K562 (cell line): ENCODE data around the gene SF3A2. TPM values are rescaled to one million over a fixed set of nuclear protein-coding genes. Genes with fewer than 3 reads are reported as not detected.

Source experiments
- ATAC-seq: fragments of 200-7000 bp; cut with Tn5 transposase; 3 replicates; pipeline ENCODE4 v1.9.1; 2020; ENCODE audit warnings: moderate library complexity
- BruUV-seq: library from RNA; stranded (reverse); fragments of 400-500 nt; replicated peaks from 2 replicates; lab custom pipeline; 2021; lab: Mats Ljungman, UMichigan
- CTCF ChIA-PET: fragments of 300-600 bp; formaldehyde crosslinking; extraction: SDS; loops from one replicate; lab custom pipeline; 2021; ENCODE audit warnings: low intra/inter-chr PET ratio; lab: Yijun Ruan, JAX
- POLR2A ChIA-PET: fragments of 300-600, 350-650 bp; sonication (Branson Sonifier 250); formaldehyde crosslinking; extraction: SDS; loops from one replicate; lab custom pipeline; 2021; ENCODE audit warnings: antibody characterized with exemption, inconsistent platforms; lab: Yijun Ruan, JAX
- DNase-seq, 4 experiments: peaks; one replicate each; pipeline versions ENCODE4 v3.0.0 to v3.0.0-alpha.2; 2011 to 2018; ENCODE audit warnings: low spot score in 3 of 4, mixed read lengths in 3 of 4; ENCODE audit errors: extremely low read depth in 1 of 4
- FAIRE-seq: peaks from 2 replicates; lab custom pipeline; 2011; peaks lifted over from hg19 to GRCh38; lab: Jason Lieb, UNC
- H2AFZ ChIP-seq: 2 replicates; pipeline ENCODE4 v1.6.0; 2011; ENCODE audit warnings: low read depth, low read length, control low read depth, inconsistent platforms
- H3K27ac ChIP-seq: fragments of 200-600 bp; 3 replicates; pipeline ENCODE4 v1.8.0; 2011; ENCODE audit warnings: low read depth, mild to moderate bottlenecking, control low read depth, inconsistent platforms, low read length, moderate library complexity, mixed read lengths; ENCODE audit errors: extremely low read depth
- H3K27me3 ChIP-seq, 2 experiments: fragments of 300-600 bp in 1 of 2; 2 replicates in 1 of 2; 3 replicates in 1 of 2; pipeline versions ENCODE4 v1.6.0 to v1.8.0; 2011; ENCODE audit warnings: inconsistent platforms in 2 of 2, low read length in 2 of 2, mild to moderate bottlenecking in 1 of 2, mixed read lengths in 1 of 2, moderate library complexity in 1 of 2; ENCODE audit not compliant: control insufficient read depth in 2 of 2, insufficient read depth in 2 of 2
- H3K36me3 ChIP-seq: fragments of 300-600 bp; 3 replicates; pipeline ENCODE4 v1.8.0; 2011; ENCODE audit warnings: mild to moderate bottlenecking, low read length, inconsistent platforms; ENCODE audit not compliant: control insufficient read depth, insufficient read depth
- H3K4me1 ChIP-seq, 2 experiments: fragments of 200-600 bp in 1 of 2; replicated peaks in 1 of 2; 2 replicates in 1 of 2; 3 replicates in 1 of 2; pipeline versions ENCODE4 v1.5.1 to v1.8.0; 2011; ENCODE audit warnings: inconsistent platforms in 2 of 2, low read length in 2 of 2, mild to moderate bottlenecking in 1 of 2, mixed read lengths in 1 of 2, moderate library complexity in 1 of 2; ENCODE audit not compliant: control insufficient read depth in 2 of 2, insufficient read depth in 2 of 2
- H3K4me2 ChIP-seq: 2 replicates; pipeline ENCODE4 v1.6.1; 2011; ENCODE audit warnings: low read length, control low read depth, inconsistent platforms, mixed read lengths; ENCODE audit not compliant: insufficient read depth
- H3K4me3 ChIP-seq: fragments of 200-600 bp; sonication (generic), shearing (Covaris generic); 2 replicates; pipeline ENCODE4 v1.5.1; 2016; ENCODE audit warnings: control low read depth, inconsistent platforms
- H3K79me2 ChIP-seq: fragments of 200-600 bp; 3 replicates; pipeline ENCODE4 v1.8.0; 2011; ENCODE audit warnings: low read length, inconsistent platforms; ENCODE audit not compliant: control insufficient read depth, insufficient read depth
- H3K9ac ChIP-seq, 2 experiments: 2 replicates each; pipeline versions ENCODE4 v1.6.0 to v1.6.1; 2011; ENCODE audit warnings: low read depth in 2 of 2, low read length in 2 of 2, control low read depth in 1 of 2, inconsistent platforms in 1 of 2, mild to moderate bottlenecking in 1 of 2, mixed read lengths in 1 of 2; ENCODE audit not compliant: insufficient read depth in 1 of 2
- H3K9me1 ChIP-seq: one replicate; pipeline ENCODE4 v1.6.0; 2011; ENCODE audit warnings: inconsistent platforms, mild to moderate bottlenecking, low read length, moderate library complexity; ENCODE audit not compliant: control insufficient read depth, insufficient read depth
- H3K9me3 ChIP-seq: replicated peaks from 2 replicates; pipeline ENCODE4 v1.5.1; 2011; ENCODE audit warnings: low read depth, low read length, inconsistent platforms; ENCODE audit not compliant: control insufficient read depth, insufficient read depth
- H4K20me1 ChIP-seq: replicated peaks from 2 replicates; pipeline ENCODE4 v1.6.1; 2011; ENCODE audit warnings: low read length, inconsistent platforms, mixed read lengths; ENCODE audit not compliant: control insufficient read depth, insufficient read depth
- CEBPG ChIP-seq, 3 experiments: fragments of 200-800 bp in 1 of 3; sonication (Bioruptor generic) in 1 of 3; sonication (generic) in 1 of 3; formaldehyde crosslinking in 1 of 3; IDR thresholded peaks in 2 of 3; conservative IDR thresholded peaks in 1 of 3; 2 replicates each; pipeline versions ENCODE4 v1.6.1 to v1.8.0; 2016 to 2022; ENCODE audit warnings: missing compliant biosample characterization in 2 of 3, missing genetic modification characterization in 2 of 3, mild to moderate bottlenecking in 1 of 3, missing genetic modification reagents in 1 of 3
- POLR2G ChIP-seq: fragments of 200-400 bp; formaldehyde crosslinking; IDR thresholded peaks from 2 replicates; pipeline ENCODE4 v1.6.1; 2017; ENCODE audit warnings: low read depth, mild to moderate bottlenecking, antibody characterized with exemption, low read length, moderate library complexity
- RBFOX2 ChIP-seq: fragments of 200-400 bp; formaldehyde crosslinking; IDR thresholded peaks from 2 replicates; pipeline ENCODE4 v1.6.1; 2017; ENCODE audit warnings: low read depth, mild to moderate bottlenecking, low read length, moderate library complexity
- RBM22 ChIP-seq: fragments of 200-400 bp; formaldehyde crosslinking; IDR thresholded peaks from 2 replicates; pipeline ENCODE4 v1.6.1; 2018; ENCODE audit warnings: low read length, low read depth; ENCODE audit not compliant: poor library complexity, severe bottlenecking
- SOX6 ChIP-seq: fragments of 450-650 bp; IDR thresholded peaks from 2 replicates; pipeline ENCODE4 v1.6.1; 2014; ENCODE audit warnings: mild to moderate bottlenecking
- ZFX ChIP-seq: sonication (generic); formaldehyde crosslinking; IDR thresholded peaks from 2 replicates; pipeline ENCODE4 v1.8.0; 2022; ENCODE audit warnings: mild to moderate bottlenecking, missing genetic modification reagents, moderate library complexity
- ZNF134 ChIP-seq: fragments of 250-450 bp; sonication (Bioruptor Pico); conservative IDR thresholded peaks from 2 replicates; pipeline ENCODE4 v1.4.0; 2020
- WGBS: fragments of 100-300 bp; shearing (Covaris generic); methylation state at CpG from one replicate; pipeline ENCODE4 v1.1.6; 2016; ENCODE audit warnings: low coverage, mixed read lengths; ENCODE audit not compliant: insufficient coverage; ENCODE audit errors: missing lambda C conversion rate; 5-methylcytosine and 5-hydroxymethylcytosine counted together
- in situ Hi-C: fragments of 300-500 bp; cut with MboI; formaldehyde crosslinking; loops from 4 replicates; pipeline ENCODE4 v1.15.0; 2018; ENCODE audit warnings: inconsistent platforms, mixed read lengths
- intact Hi-C: fragments of 100-400 bp; cut with micrococcal nuclease; formaldehyde crosslinking; loops from 2 replicates; pipeline ENCODE4 v1.14.2; 2022
- polyA plus RNA-seq, 8 experiments: library from polyadenylated mRNA; depleted of rRNA in 4 of 8; stranded (reverse) in 5 of 8; unstranded in 3 of 8; fragments of >200 nt; fragmentation: Nextera tagmentation in 2 of 8; fragmentation: Illumina TruSeq in 1 of 8; extraction: Ambion mirVana in 2 of 8; extraction: Trizol in 1 of 8; gene quantifications; 2 replicates each; pipeline versions ENCODE4 v1.2.1 to v1.2.3, GENCODE V29; 2011 to 2014; ENCODE audit warnings: inconsistent platforms in 1 of 8, missing spikeins in 1 of 8
- total RNA-seq, 7 experiments: library from RNA; depleted of rRNA in 6 of 7; stranded (reverse); fragments of >200 nt in 6 of 7; fragmentation: Illumina TruSeq in 2 of 7; extraction: Trizol in 2 of 7; gene quantifications; 2 replicates each; pipeline versions ENCODE4 v1.2.1 to v1.2.3, GENCODE V29; 2011 to 2021; ENCODE audit warnings: low replicate concordance in 1 of 7
- TF ChIP-seq, protein P1 (sequence below): sonication (generic); formaldehyde crosslinking; IDR thresholded peaks from 2 replicates; pipeline ENCODE4 v1.8.1; 2023; ENCODE audit warnings: mild to moderate bottlenecking, missing genetic modification reagents
- TF ChIP-seq, protein P2 (sequence below): IDR thresholded peaks from 2 replicates; pipeline ENCODE4 v1.6.1; 2016; ENCODE audit warnings: missing genetic modification characterization, missing compliant biosample characterization

SF3A2 gene
- total and polyA plus RNA-seq, 9 of the 15 experiments (the other 6 are each of a cell fraction or from before 2014, with no cell fraction given) = 0.17 to 194 (median 22.8) TPM

- TF ChIP-seq, protein P1, sequence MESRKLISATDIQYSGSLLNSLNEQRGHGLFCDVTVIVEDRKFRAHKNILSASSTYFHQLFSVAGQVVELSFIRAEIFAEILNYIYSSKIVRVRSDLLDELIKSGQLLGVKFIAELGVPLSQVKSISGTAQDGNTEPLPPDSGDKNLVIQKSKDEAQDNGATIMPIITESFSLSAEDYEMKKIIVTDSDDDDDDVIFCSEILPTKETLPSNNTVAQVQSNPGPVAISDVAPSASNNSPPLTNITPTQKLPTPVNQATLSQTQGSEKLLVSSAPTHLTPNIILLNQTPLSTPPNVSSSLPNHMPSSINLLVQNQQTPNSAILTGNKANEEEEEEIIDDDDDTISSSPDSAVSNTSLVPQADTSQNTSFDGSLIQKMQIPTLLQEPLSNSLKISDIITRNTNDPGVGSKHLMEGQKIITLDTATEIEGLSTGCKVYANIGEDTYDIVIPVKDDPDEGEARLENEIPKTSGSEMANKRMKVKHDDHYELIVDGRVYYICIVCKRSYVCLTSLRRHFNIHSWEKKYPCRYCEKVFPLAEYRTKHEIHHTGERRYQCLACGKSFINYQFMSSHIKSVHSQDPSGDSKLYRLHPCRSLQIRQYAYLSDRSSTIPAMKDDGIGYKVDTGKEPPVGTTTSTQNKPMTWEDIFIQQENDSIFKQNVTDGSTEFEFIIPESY (CRISPR knock-in tag) = peak; percentile 86
- TF ChIP-seq RBFOX2 (peak; percentile 67), POLR2G (peak; percentile 69)
- TF ChIP-seq, all 486 proteins: peak for 9
Observed at GRCh38 chr19:2275588-2276428, 39.2 kb downstream of the SF3A2 start (continued).

DNA sequence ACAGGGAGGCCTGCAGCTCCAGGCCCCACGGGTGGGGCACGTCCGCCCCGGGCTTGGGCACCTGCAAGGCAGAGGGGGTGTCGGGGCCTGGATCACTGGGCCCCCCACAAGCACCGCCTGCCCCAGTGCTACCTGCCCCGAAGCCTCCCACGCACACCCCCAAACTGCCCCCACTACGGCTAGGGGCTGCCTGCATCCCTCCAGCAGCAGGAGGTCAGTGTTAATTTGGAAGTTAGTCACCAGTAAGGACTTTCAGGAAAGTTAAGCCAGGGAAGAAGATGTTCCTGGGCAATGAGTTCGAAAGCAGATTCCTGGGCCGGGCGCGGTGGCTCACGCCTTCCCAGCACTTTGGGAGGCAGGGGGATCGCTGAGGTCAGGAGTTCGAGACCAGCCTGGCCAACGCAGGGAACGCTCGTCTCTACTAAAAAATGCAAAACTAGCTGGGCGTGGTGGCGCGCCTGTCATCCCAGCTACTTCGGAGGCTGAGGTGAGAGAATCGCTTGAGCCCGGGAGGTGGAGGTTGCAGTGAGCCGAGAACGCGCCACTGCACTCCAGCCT, 39.9 kb downstream of the SF3A2 start:
- no peaks in the 10 kb centered on the region for H3K27me3 ChIP-seq
- peaks cover 38% of the 10 kb centered on the region for H3K79me2 ChIP-seq
- CTCF ChIA-PET = interaction anchor here (1.5 kb wide), 1 partner anchor 115 kb away, joined by 5 read pairs; no protein-coding TSS in a partner anchor
- DNase-seq = no peak
- no peaks in the 10 kb centered on the region for H3K9me3 ChIP-seq
- TF ChIP-seq RBM22 (peak; percentile 76), ZFX (CRISPR knock-in tag) (no peak), CEBPG (CRISPR knock-in tag; IDR thresholded peaks at IDR 0.05) (no peak), CEBPG (tag; conservative IDR thresholded peaks at IDR 0.05 in 1 of 2, IDR thresholded peaks at IDR 0.05 in 1 of 2) (no peak), ZNF134 (CRISPR knock-in tag) (no peak), POLR2G (peak; percentile 32), SOX6 (no peak)
- TF ChIP-seq, protein P2, sequence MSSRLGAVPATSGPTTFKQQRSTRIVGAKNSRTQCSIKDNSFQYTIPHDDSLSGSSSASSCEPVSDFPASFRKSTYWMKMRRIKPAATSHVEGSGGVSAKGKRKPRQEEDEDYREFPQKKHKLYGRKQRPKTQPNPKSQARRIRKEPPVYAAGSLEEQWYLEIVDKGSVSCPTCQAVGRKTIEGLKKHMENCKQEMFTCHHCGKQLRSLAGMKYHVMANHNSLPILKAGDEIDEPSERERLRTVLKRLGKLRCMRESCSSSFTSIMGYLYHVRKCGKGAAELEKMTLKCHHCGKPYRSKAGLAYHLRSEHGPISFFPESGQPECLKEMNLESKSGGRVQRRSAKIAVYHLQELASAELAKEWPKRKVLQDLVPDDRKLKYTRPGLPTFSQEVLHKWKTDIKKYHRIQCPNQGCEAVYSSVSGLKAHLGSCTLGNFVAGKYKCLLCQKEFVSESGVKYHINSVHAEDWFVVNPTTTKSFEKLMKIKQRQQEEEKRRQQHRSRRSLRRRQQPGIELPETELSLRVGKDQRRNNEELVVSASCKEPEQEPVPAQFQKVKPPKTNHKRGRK (tag) = no peak
- peaks cover 5% of the 10 kb centered on the region for H3K9me1 ChIP-seq
- POLR2A ChIA-PET = interaction anchor here (0.6 to 4.0 kb wide), 12 partner anchors 9 to 323 kb away, joined by 3 to 17 read pairs (median 5); no protein-coding TSS in a partner anchor
- no peak overlapping the region for H3K4me3 ChIP-seq
- intact Hi-C loops (loop anchor here (5.0 kb wide), 2 partner anchors 41 to 336 kb away; no protein-coding TSS in a partner anchor), in situ Hi-C loops (no loop called here)
- ATAC-seq = no peak
- H2AFZ ChIP-seq = no peak overlapping the region
- FAIRE-seq = no peak
- H4K20me1 ChIP-seq = peaks cover 28% of the 10 kb centered on the region
- H3K4me1 ChIP-seq = peaks cover 10 to 67% of the 10 kb centered on the region in 2 experiments
- peaks cover 27% of the 10 kb centered on the region for H3K36me3 ChIP-seq
- 88% methylated on average over 21 of the region's 28 CpGs for WGBS
- H3K27ac ChIP-seq = no peak overlapping the region
- no TSS peak for BruUV-seq
- peak overlapping the region in 1 of 2 experiments; percentile 8; a peak in 1 of 4 replicates for H3K9ac ChIP-seq
- H3K4me2 ChIP-seq = no peak overlapping the region
